ENCODE data around the gene DNAJC25. TPM values are rescaled to one million over a fixed set of nuclear protein-coding genes. Genes with fewer than 3 reads are reported as not detected.

The DNAJC25 gene
- total and polyA plus RNA-seq, 2 experiments from 2014 or later, result 8.4 to 8.9 TPM

GRCh38 chr9:111582888-111583287 lies 48.2 kb upstream of the DNAJC25 start:
- DNase-seq (ENCODE audit: low spot score) (no peak), ATAC-seq (no peak)
- Mint-ChIP-seq H3K9me3 (no peaks in the 10 kb centered on the region), H3K4me1 (no peaks in the 10 kb centered on the region), H3K4me3 (no peak overlapping the region), H3K27me3 (ENCODE audit: insufficient read depth, low read depth, poor library complexity) (no peaks in the 10 kb centered on the region), H3K36me3 (ENCODE audit: low read depth) (peaks cover 32% of the 10 kb centered on the region), H3K27ac (no peak overlapping the region)
- Histone ChIP-seq H3F3A (replicated peaks; ENCODE audit: low read depth) (no peaks in the 10 kb centered on the region), H4K20me1 (replicated peaks; ENCODE audit: insufficient read depth) (no peaks in the 10 kb centered on the region), H2AFZ (no peak overlapping the region), H3K79me2 (replicated peaks; ENCODE audit: insufficient read depth) (no peaks in the 10 kb centered on the region), H3K27ac (ENCODE audit: low read depth) (no peak overlapping the region), H3K36me3 (ENCODE audit: insufficient read depth) (peaks cover 5% of the 10 kb centered on the region; the same call in 1 of the 2 replicates), H3K9me2 (ENCODE audit: insufficient read depth) (no peaks in the 10 kb centered on the region; the same call in 1 of the 2 replicates), H3K4me2 (no peak overlapping the region), H3K4me3 (no peak overlapping the region), H3K27me3 (ENCODE audit: insufficient read depth) (no peaks in the 10 kb centered on the region), H3K4me1 (ENCODE audit: insufficient read depth) (no peaks in the 10 kb centered on the region)
- TF ChIP-seq, protein P1, sequence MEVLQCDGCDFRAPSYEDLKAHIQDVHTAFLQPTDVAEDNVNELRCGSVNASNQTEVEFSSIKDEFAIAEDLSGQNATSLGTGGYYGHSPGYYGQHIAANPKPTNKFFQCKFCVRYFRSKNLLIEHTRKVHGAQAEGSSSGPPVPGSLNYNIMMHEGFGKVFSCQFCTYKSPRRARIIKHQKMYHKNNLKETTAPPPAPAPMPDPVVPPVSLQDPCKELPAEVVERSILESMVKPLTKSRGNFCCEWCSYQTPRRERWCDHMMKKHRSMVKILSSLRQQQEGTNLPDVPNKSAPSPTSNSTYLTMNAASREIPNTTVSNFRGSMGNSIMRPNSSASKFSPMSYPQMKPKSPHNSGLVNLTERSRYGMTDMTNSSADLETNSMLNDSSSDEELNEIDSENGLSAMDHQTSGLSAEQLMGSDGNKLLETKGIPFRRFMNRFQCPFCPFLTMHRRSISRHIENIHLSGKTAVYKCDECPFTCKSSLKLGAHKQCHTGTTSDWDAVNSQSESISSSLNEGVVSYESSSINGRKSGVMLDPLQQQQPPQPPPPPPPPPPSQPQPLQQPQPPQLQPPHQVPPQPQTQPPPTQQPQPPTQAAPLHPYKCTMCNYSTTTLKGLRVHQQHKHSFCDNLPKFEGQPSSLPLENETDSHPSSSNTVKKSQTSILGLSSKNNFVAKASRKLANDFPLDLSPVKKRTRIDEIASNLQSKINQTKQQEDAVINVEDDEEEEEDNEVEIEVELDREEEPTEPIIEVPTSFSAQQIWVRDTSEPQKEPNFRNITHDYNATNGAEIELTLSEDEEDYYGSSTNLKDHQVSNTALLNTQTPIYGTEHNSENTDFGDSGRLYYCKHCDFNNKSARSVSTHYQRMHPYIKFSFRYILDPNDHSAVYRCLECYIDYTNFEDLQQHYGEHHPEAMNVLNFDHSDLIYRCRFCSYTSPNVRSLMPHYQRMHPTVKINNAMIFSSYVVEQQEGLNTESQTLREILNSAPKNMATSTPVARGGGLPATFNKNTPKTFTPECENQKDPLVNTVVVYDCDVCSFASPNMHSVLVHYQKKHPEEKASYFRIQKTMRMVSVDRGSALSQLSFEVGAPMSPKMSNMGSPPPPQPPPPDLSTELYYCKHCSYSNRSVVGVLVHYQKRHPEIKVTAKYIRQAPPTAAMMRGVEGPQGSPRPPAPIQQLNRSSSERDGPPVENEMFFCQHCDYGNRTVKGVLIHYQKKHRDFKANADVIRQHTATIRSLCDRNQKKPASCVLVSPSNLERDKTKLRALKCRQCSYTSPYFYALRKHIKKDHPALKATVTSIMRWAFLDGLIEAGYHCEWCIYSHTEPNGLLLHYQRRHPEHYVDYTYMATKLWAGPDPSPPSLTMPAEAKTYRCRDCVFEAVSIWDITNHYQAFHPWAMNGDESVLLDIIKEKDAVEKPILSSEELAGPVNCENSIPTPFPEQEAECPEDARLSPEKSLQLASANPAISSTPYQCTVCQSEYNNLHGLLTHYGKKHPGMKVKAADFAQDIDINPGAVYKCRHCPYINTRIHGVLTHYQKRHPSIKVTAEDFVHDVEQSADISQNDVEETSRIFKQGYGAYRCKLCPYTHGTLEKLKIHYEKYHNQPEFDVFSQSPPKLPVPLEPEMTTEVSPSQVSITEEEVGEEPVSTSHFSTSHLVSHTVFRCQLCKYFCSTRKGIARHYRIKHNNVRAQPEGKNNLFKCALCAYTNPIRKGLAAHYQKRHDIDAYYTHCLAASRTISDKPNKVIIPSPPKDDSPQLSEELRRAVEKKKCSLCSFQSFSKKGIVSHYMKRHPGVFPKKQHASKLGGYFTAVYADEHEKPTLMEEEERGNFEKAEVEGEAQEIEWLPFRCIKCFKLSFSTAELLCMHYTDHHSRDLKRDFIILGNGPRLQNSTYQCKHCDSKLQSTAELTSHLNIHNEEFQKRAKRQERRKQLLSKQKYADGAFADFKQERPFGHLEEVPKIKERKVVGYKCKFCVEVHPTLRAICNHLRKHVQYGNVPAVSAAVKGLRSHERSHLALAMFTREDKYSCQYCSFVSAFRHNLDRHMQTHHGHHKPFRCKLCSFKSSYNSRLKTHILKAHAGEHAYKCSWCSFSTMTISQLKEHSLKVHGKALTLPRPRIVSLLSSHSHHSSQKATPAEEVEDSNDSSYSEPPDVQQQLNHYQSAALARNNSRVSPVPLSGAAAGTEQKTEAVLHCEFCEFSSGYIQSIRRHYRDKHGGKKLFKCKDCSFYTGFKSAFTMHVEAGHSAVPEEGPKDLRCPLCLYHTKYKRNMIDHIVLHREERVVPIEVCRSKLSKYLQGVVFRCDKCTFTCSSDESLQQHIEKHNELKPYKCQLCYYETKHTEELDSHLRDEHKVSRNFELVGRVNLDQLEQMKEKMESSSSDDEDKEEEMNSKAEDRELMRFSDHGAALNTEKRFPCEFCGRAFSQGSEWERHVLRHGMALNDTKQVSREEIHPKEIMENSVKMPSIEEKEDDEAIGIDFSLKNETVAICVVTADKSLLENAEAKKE (CRISPR knock-in tag; IDR thresholded peaks at IDR 0.05), result no peak
- TF ChIP-seq ZNF331 (CRISPR knock-in tag; IDR thresholded peaks at IDR 0.05; ENCODE audit: low read depth), result no peak
- TF ChIP-seq ZNF114 (CRISPR knock-in tag; IDR thresholded peaks at IDR 0.05), result no peak
- TF ChIP-seq POLR2AphosphoS5 (IDR thresholded peaks at IDR 0.05; ENCODE audit: low read depth), result no peak
- TF ChIP-seq, protein P2, sequence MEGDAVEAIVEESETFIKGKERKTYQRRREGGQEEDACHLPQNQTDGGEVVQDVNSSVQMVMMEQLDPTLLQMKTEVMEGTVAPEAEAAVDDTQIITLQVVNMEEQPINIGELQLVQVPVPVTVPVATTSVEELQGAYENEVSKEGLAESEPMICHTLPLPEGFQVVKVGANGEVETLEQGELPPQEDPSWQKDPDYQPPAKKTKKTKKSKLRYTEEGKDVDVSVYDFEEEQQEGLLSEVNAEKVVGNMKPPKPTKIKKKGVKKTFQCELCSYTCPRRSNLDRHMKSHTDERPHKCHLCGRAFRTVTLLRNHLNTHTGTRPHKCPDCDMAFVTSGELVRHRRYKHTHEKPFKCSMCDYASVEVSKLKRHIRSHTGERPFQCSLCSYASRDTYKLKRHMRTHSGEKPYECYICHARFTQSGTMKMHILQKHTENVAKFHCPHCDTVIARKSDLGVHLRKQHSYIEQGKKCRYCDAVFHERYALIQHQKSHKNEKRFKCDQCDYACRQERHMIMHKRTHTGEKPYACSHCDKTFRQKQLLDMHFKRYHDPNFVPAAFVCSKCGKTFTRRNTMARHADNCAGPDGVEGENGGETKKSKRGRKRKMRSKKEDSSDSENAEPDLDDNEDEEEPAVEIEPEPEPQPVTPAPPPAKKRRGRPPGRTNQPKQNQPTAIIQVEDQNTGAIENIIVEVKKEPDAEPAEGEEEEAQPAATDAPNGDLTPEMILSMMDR (conservative IDR thresholded peaks at IDR 0.05; ENCODE audit: low read depth in 2 of 2), result no peak
- TF ChIP-seq REST (IDR thresholded peaks at IDR 0.05; ENCODE audit: unreplicated experiment), result no peak
- TF ChIP-seq EZH2phosphoT487 (IDR thresholded peaks at IDR 0.05; ENCODE audit: unreplicated experiment), result no peak
- TF ChIP-seq CREB1 (CRISPR knock-in tag; IDR thresholded peaks at IDR 0.05; ENCODE audit: low read depth), result no peak
- TF ChIP-seq EZH2 (IDR thresholded peaks at IDR 0.05; ENCODE audit: low read depth, unreplicated experiment), result no peak
- TF ChIP-seq NANOG (IDR thresholded peaks at IDR 0.05; ENCODE audit: borderline replicate concordance), result no peak
- no peak for TF ChIP-seq STAT1 (IDR thresholded peaks at IDR 0.05; ENCODE audit: unreplicated experiment)
- TF ChIP-seq, protein P3, sequence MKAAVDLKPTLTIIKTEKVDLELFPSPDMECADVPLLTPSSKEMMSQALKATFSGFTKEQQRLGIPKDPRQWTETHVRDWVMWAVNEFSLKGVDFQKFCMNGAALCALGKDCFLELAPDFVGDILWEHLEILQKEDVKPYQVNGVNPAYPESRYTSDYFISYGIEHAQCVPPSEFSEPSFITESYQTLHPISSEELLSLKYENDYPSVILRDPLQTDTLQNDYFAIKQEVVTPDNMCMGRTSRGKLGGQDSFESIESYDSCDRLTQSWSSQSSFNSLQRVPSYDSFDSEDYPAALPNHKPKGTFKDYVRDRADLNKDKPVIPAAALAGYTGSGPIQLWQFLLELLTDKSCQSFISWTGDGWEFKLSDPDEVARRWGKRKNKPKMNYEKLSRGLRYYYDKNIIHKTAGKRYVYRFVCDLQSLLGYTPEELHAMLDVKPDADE (IDR thresholded peaks at IDR 0.05), result no peak
- TF ChIP-seq JUNB (IDR thresholded peaks at IDR 0.05; ENCODE audit: unreplicated experiment), result no peak

Data from GM23338 (cell line).